NCI-H1694 treated with DMSO at 0.1 percent for 48 hours (cell line): Measurements from ENCODE around the gene WFIKKN1.
A peak's percentile ranks its signal among the peaks of the same experiment; 100 is the strongest.

Experiments
- DNase-seq: peaks from one replicate; lab custom pipeline; 2025; lab: John Stamatoyannopoulos, UW

Gene WFIKKN1

DNA sequence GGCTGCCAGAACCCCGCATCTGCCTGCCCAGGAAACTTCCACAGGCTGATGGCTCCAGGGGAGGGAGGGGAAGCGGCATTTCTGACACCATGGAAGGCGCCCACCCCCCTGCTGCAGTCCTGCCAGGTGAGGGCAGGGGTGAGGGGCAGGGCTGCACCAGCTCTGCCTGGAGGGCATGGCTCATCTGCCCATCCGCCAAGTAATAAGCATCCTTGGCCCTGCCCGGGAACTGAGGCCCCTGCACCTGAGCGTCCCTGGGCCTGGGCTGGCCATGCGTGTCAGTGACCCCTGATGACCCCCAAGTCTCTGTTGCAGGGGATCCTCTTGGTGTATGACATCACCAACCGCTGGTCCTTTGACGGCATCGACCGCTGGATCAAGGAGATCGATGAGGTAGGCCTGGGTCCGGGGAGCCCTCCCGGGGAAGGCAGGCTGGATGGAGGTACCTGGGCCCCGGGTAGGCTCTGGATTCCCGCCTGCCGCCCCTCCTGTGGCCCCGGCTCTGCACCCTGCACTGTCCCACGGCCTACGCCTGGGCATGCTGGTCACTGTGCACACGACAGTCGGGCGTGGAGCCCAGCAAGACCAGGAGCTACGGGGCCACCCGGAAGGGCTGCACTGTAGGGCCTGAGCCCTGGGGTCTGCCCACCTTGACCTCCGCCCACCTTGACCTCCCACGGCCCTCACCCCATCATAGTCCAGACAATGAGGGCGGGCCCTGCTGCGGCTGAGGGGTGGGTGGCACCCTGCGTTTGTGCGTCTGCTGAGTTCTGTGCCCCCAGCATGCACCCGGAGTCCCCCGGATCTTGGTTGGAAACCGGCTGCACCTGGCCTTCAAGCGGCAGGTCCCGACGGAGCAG is 5.4 kb upstream of the WFIKKN1 start:
- DNase-seq: no peak

DNA sequence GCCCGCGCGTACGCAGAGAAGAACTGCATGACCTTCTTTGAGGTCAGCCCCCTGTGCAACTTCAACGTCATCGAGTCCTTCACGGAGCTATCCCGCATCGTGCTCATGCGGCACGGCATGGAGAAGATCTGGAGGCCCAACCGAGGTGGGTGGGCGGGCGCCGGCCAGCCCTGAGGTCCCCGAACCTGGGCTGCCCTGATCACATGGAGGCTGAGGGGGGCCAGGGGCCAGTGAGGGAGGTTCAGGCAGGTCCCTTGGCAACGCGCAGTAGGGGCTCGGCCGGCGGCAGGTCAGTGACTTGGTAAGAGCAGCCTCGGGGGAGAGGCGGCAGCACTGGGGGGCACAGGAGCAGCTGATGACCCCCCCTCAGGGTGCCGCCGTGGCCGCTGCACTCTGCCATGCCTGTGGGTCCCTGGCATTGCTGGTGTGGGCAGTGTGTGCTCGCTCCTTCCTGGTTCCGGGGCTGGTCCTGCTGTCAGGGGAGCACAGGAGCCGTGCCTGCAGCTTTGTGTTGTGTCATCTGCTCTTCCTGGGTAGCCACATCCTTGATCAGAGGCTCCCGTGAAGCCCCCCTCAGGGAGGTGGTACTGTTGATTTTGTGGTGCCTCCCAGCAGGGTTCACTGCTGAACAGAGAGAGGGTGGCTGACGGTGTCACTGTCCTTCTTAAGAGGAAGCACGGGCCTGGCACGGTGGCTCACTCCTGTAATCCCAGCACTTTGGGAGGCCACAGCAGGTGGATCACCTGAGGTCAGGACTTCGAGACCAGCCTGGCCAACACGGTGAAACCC is 4.6 kb upstream of the WFIKKN1 start:
- DNase-seq: no peak

DNA sequence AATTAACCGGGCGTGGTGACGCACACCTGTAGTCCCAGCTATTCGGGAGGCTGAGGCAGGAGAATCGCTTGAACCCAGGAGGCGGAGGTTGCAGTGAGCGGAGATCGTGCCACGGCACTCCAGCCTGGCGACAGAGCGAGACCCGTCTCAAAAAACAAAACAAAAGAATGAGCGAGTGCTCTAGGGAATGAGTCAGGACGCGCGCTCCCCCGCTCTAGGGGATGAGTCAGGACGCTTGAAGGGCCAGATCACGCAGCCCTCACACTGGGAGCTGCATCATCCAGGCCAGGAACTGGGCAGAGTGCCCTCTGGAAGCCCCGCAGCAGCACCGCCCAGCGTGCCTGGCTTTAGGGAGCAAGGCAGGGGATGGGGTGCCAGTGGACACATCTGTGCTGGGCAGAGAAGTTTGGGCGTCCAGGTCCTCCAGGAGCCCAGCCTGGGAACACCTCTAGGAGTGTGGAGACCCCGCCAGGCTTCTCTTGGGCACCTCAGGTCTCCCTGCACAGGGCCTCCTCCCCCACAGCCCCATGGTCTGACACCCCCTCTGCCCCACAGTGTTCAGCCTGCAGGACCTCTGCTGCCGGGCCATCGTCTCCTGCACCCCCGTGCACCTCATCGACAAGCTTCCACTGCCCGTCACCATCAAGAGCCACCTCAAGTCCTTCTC is 3.9 kb upstream of the WFIKKN1 start:
- no peak for DNase-seq

GRCh38 chr16:627454-628239 is 3.1 kb upstream of the WFIKKN1 start:
- no peak for DNase-seq

DNA sequence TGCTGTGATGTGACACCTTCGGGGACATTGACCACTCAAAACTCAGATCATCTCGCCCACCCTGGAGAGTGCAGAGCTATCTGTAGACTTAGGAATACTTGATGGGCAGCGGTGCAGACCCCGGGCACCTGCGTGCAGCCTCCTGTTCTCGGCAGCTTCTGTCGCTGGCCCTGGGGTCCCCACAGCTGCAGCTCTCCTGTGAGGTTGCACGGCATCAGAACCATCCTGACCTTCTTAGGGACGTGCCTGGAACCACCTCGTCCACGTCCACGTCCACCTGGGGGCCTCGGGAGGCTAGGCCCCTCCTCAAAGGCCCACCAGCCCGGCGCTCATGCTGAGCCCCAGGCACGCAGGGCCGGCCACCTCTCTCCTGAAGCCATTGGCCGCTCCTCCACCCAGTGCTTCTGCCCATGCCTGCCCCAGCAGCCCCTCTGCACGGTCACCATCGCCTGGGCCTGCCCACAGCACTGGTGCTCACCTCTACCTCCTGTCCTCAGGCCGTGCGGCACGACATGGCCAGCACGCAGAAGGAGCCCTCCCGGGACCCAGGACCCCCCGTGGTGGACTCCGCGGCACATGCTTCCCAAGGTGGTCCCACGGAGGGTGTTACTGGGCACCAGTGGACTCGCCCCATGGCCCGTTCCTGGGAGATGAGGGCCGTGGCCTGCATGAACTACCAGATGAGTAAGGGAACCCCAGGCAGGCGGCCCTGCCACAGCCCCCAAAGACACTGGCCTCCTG is 2.3 kb upstream of the WFIKKN1 start:
- DNase-seq: no peak

DNA sequence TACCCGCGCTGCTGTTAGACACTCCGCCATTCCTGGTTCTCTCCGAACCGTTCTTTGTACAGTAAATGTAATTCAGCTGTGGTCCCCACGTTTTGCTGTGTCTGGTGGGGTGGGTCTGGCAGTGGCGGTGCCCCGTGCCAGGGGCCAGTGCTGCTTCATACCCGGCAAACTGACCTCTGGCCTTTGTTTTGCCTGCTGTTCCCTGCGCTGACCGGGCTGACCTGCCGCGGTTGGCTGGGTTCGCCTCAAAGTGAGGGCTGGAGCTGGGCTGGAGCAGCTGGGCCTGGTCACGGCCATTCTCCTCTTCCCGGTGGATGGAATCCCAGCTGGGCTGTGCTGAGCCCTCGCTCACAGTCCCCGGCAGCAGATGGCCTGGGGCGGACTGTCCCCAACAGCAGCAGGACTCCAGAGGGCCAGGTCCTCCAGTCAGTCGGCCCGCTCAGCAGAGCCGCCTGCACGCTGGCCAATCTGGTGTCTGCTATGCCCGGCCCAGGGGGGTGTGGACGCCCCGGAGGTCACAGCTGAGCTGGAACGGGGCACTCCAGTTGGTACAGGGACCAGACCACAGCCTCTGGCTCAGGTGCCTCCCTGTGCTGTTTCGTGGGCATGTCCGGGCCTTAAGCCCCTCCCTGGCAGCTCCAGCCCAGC is 1.5 kb upstream of the WFIKKN1 start:
- no peak for DNase-seq

GRCh38 chr16:629833-630248 is 944 bp upstream of the WFIKKN1 start:
- no peak for DNase-seq

- DNase-seq: no peak
Observed at GRCh38 chr16:630249-630814, 453 bp upstream of the WFIKKN1 start.

DNA sequence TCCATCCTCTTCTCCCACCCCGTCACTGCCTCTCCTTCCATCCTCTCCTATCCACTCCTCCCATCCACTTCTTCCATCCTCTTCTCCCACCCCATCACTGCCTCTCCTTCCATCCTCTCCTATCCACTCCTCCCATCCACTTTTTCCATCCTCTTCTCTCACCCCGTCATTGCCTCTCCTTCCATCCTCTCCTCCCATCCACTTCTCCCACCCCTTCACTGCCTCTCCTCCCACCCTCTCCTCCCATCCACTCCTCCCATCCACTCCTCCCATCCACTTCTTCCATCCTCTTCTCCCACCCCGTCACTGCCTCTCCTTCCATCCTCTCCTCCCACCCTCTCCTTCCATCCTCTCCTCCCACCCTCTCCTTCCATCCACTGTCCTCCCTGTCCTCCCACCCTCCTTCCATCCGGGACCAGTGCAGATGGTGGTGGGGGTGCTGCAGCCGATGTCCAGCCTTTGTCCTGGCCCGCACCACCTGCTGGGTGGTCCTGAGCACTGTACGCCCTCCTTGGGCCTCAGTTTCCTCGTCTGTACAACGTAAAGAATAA is 1.1 kb downstream of the WFIKKN1 start:
- no peak for DNase-seq

DNA sequence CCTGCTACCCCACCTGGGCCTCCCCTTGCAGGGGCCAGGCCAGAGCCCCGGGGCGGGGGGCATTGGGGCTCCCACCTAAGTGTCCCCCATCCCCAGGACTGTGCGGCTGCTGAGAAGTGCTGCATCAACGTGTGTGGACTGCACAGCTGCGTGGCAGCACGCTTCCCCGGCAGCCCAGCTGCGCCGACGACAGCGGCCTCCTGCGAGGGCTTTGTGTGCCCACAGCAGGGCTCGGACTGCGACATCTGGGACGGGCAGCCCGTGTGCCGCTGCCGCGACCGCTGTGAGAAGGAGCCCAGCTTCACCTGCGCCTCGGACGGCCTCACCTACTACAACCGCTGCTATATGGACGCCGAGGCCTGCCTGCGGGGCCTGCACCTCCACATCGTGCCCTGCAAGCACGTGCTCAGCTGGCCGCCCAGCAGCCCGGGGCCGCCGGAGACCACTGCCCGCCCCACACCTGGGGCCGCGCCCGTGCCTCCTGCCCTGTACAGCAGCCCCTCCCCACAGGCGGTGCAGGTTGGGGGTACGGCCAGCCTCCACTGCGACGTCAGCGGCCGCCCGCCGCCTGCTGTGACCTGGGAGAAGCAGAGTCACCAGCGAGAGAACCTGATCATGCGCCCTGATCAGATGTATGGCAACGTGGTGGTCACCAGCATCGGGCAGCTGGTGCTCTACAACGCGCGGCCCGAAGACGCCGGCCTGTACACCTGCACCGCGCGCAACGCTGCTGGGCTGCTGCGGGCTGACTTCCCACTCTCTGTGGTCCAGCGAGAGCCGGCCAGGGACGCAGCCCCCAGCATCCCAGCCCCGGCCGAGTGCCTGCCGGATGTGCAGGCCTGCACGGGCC is 1.9 kb downstream of the WFIKKN1 start:
- DNase-seq: no peak

- no peak for DNase-seq
Observed at GRCh38 chr16:633336-634050, 2.7 kb downstream of the WFIKKN1 start.

DNA sequence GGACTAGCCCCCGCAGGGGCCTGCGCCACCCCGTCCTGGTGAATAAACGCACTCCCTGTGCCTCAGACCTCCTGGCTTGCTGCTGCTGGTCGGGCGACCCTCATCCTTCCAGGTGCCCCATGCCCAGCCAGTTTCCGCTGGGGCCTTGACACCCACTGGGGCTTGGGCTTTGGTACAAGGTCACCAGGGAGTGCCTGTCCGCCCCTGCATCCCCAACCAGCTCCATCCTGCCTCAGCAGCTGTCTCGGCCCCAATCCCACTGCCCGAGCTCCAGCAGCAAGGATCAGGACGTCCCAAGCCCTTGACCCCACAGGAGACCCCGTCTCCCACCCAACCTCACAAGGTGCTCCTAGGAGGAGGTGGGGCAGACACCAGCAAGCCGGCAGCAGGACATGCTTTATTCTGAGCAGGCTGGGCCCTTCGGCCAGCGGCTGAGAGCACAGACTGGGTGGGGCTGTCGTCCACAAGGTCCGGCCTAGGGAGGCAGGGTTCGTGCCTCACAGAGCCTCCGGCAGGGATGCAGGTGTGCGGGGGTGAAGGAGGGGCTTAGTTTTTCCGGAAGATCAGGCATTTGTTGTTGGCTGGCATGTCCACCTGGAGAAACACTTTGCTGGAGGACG is 3.4 kb downstream of the WFIKKN1 start:
- no peak for DNase-seq

- no peak for DNase-seq
Observed at GRCh38 chr16:634996-635395, 4.2 kb downstream of the WFIKKN1 start.

- DNase-seq: no peak
Observed at GRCh38 chr16:635573-636205, 4.9 kb downstream of the WFIKKN1 start.

GRCh38 chr16:636206-637080 is 5.7 kb downstream of the WFIKKN1 start, which contains the start of gene METTL26:
Gene METTL26 (minus strand): TSS chr16:636305. CDS start chr16:636290, 15 bp downstream.
- peak; percentile 77 for DNase-seq
